ENCODE measurements around the gene DCP1A. TPM values are rescaled to one million over a fixed set of nuclear protein-coding genes. Genes with fewer than 3 reads are reported as not detected.

Gene DCP1A
- total and polyA plus RNA-seq, 2 of the 13 experiments (the other 11 are each of a cell fraction or from before 2014, with no cell fraction given) = 14.2 to 41.2 TPM

GRCh38 chr3:53236112-53236841 lies 111.1 kb downstream of the DCP1A start (continued):
- TF ChIP-seq ZNF138 (CRISPR knock-in tag; IDR thresholded peaks at IDR 0.05; ENCODE audit: low read depth) (no peak), ZNF674 (CRISPR knock-in tag; IDR thresholded peaks at IDR 0.05; ENCODE audit: low read depth) (no peak), KAT2B (IDR thresholded peaks at IDR 0.05; ENCODE audit: borderline replicate concordance, low read depth, low read length) (no peak), ZNF576 (CRISPR knock-in tag; IDR thresholded peaks at IDR 0.05) (no peak), AHR (CRISPR knock-in tag; IDR thresholded peaks at IDR 0.05) (no peak), GTF2F1 (IDR thresholded peaks at IDR 0.05; ENCODE audit: low read length) (no peak), ZNF264 (CRISPR knock-in tag; IDR thresholded peaks at IDR 0.05) (no peak), ZNF678 (CRISPR knock-in tag; IDR thresholded peaks at IDR 0.05) (no peak), PCBP1 (IDR thresholded peaks at IDR 0.05; ENCODE audit: borderline replicate concordance, low read depth, low read length) (no peak), ZNF776 (CRISPR knock-in tag; IDR thresholded peaks at IDR 0.05) (no peak), PATZ1 (CRISPR knock-in tag; IDR thresholded peaks at IDR 0.05) (no peak), TBX2 (CRISPR knock-in tag; IDR thresholded peaks at IDR 0.05; ENCODE audit: borderline replicate concordance) (peak; percentile 21; the same call in 1 of the 2 replicates), ELK4 (CRISPR knock-in tag; IDR thresholded peaks at IDR 0.05; ENCODE audit: borderline replicate concordance) (no peak), PTBP1 (IDR thresholded peaks at IDR 0.05; ENCODE audit: low read depth, low read length, poor library complexity, severe bottlenecking) (peak; percentile 27), CEBPB (IDR thresholded peaks at IDR 0.05; ENCODE audit: borderline replicate concordance, low read depth, low read length) (no peak), NR0B2 (CRISPR knock-in tag; IDR thresholded peaks at IDR 0.05) (no peak), ZNF788 (CRISPR knock-in tag; IDR thresholded peaks at IDR 0.05; ENCODE audit: borderline replicate concordance) (peak; percentile 79), STAT6 (CRISPR knock-in tag; IDR thresholded peaks at IDR 0.05; ENCODE audit: borderline replicate concordance) (no peak), ZNF350 (CRISPR knock-in tag; IDR thresholded peaks at IDR 0.05; ENCODE audit: borderline replicate concordance, low read depth) (no peak), ZNF639 (CRISPR knock-in tag; conservative IDR thresholded peaks at IDR 0.05) (no peak), NFE2L2 (IDR thresholded peaks at IDR 0.05; ENCODE audit: low read length) (peak; percentile 99), ERF (CRISPR knock-in tag; IDR thresholded peaks at IDR 0.05) (peak; percentile 62; the same call in 1 of the 2 replicates)
